HepG2 (cell line): ENCODE data around the gene SLC1A5. TPM values are rescaled to one million over a fixed set of nuclear protein-coding genes. Genes with fewer than 3 reads are reported as not detected.

ENCODE experiments used
- ARNT2 ChIP-seq: sonication (generic); formaldehyde crosslinking; IDR thresholded peaks from 2 replicates; pipeline ENCODE4 v1.8.0; 2022; ENCODE audit warnings: mild to moderate bottlenecking, low read depth, missing genetic modification reagents, moderate library complexity
- GABPA ChIP-seq, 2 experiments: IDR thresholded peaks; 2 replicates each; pipeline ENCODE4 v1.6.1; 2011 to 2016; ENCODE audit warnings: low read depth in 2 of 2, low read length in 1 of 2, missing biosample characterization in 1 of 2, missing genetic modification characterization in 1 of 2
- MAZ ChIP-seq, 2 experiments: sonication (generic) in 1 of 2; formaldehyde crosslinking in 1 of 2; IDR thresholded peaks; 2 replicates each; pipeline versions ENCODE4 v1.5.0 to v1.6.1; 2012 to 2020; ENCODE audit warnings: low read depth in 2 of 2, mild to moderate bottlenecking in 2 of 2, borderline replicate concordance in 1 of 2, improper control_type of control experiment in 1 of 2, low read length in 1 of 2, missing genetic modification reagents in 1 of 2, moderate library complexity in 1 of 2
- MEIS2 ChIP-seq: sonication (generic); formaldehyde crosslinking; IDR thresholded peaks from 2 replicates; pipeline ENCODE4 v1.9.0; 2021; ENCODE audit warnings: mild to moderate bottlenecking, missing genetic modification reagents
- MIXL1 ChIP-seq: IDR thresholded peaks from 2 replicates; pipeline ENCODE4 v1.6.1; 2016
- ZNF256 ChIP-seq: sonication (generic); formaldehyde crosslinking; conservative IDR thresholded peaks from 2 replicates; pipeline ENCODE4 v1.4.0; 2020; ENCODE audit warnings: missing genetic modification reagents
- ZNF558 ChIP-seq: sonication (generic); formaldehyde crosslinking; IDR thresholded peaks from 2 replicates; pipeline ENCODE4 v1.9.0; 2022; ENCODE audit warnings: mild to moderate bottlenecking, missing genetic modification reagents, borderline replicate concordance
- ZNF562 ChIP-seq: sonication (generic); formaldehyde crosslinking; IDR thresholded peaks from 2 replicates; pipeline ENCODE4 v1.8.0; 2022; ENCODE audit warnings: missing genetic modification reagents, borderline replicate concordance
- ZNF598 ChIP-seq: sonication (generic); formaldehyde crosslinking; IDR thresholded peaks from 2 replicates; pipeline ENCODE4 v1.5.1; 2020; ENCODE audit warnings: mild to moderate bottlenecking, missing genetic modification reagents, borderline replicate concordance
- ZNF619 ChIP-seq: sonication (generic); formaldehyde crosslinking; IDR thresholded peaks from 2 replicates; pipeline ENCODE4 v1.4.0; 2020; ENCODE audit warnings: mild to moderate bottlenecking, missing genetic modification reagents
- polyA plus RNA-seq, 8 experiments: library from polyadenylated mRNA; depleted of rRNA in 3 of 8; stranded (reverse) in 7 of 8; unstranded in 1 of 8; fragments of >200 nt; fragmentation: Illumina TruSeq in 4 of 8; extraction: Trizol in 4 of 8; gene quantifications; 2 replicates each; pipeline versions ENCODE4 v1.2.1 to v1.2.3, GENCODE V29; 2011 to 2016; ENCODE audit warnings: low read depth in 4 of 8, missing spikeins in 1 of 8, mixed read lengths in 1 of 8; ENCODE audit not compliant: insufficient read depth in 1 of 8
- total RNA-seq, 5 experiments: library from RNA; depleted of rRNA; stranded (reverse); fragments of >200 nt; fragmentation: Illumina TruSeq; extraction: Trizol; gene quantifications; 2 replicates each; pipeline ENCODE4 v1.2.3, GENCODE V29; 2016; ENCODE audit warnings: low read depth in 1 of 5
- TF ChIP-seq, protein P1 (sequence below): sonication (generic); formaldehyde crosslinking; IDR thresholded peaks from 2 replicates; pipeline ENCODE4 v1.5.0; 2020; ENCODE audit warnings: mild to moderate bottlenecking, missing genetic modification reagents, borderline replicate concordance
- TF ChIP-seq, protein P2 (sequence below): sonication (generic); formaldehyde crosslinking; IDR thresholded peaks from 2 replicates; pipeline ENCODE4 v1.4.0; 2020; ENCODE audit warnings: missing genetic modification reagents
- TF ChIP-seq, protein P3 (sequence below): sonication (generic); formaldehyde crosslinking; IDR thresholded peaks from 2 replicates; pipeline ENCODE4 v1.9.0; 2021; ENCODE audit warnings: mild to moderate bottlenecking, missing genetic modification reagents

Gene SLC1A5
- total and polyA plus RNA-seq, 2 of the 13 experiments (the other 11 are each of a cell fraction or from before 2014, with no cell fraction given): 120 to 159 TPM

DNA sequence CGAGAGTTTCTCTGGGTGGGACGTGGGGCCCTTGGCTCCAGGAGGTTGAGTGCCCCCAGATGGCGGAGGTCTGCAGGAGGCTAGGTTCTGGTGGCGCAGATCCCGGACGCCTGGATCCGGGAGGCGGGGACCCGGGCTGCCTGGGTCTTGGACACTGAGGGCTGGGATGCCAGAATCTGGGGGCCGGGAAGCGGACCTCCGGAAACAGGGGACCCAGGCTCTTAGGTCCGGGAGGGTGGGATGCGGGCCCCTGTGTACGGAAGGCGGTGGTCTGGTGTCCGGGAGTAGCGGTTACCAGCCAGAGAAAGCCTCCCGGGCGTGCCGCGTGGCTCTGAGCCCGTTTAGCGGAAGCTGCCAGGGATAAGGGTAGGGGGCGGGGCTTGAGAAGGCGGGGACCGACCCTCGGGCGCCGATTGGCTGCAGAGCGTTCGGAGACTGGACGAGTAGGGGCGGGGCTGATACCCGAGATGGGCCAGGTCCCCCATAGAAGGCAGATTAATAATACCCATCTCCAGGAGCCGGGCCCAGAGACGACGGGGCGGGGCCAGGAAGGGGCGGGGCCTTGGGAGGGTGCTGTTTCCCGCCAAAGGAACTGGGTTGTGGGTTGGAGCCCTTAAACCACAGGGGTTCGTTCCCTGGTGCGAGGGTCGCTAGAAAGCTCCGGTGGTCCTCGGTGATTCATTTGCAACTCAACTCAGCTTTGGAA is at the start of gene SLC1A5 (continued):
- TF ChIP-seq GABPA (IDR thresholded peaks at IDR 0.05; ENCODE audit: low read depth, low read length) (peak; percentile 25; the same call in 1 of the 2 replicates), GABPA (CRISPR knock-in tag; IDR thresholded peaks at IDR 0.05; ENCODE audit: low read depth) (peak; percentile 74), MIXL1 (CRISPR knock-in tag) (peak; percentile 79; the same call in 1 of the 2 replicates), ZNF256 (CRISPR knock-in tag) (no peak), ZNF558 (CRISPR knock-in tag) (no peak), ZNF598 (CRISPR knock-in tag) (no peak), ARNT2 (CRISPR knock-in tag) (no peak; the same call in 1 of the 2 replicates), MAZ (IDR thresholded peaks at IDR 0.05; ENCODE audit: borderline replicate concordance, low read depth, low read length) (no peak; the same call in 1 of the 2 replicates), MAZ (CRISPR knock-in tag; IDR thresholded peaks at IDR 0.05; ENCODE audit: low read depth) (peak; percentile 64; the same call in 1 of the 2 replicates), ZNF562 (no peak), ZNF619 (CRISPR knock-in tag) (no peak), MEIS2 (CRISPR knock-in tag) (0 out of 2 replicates have a peak, but pooled peaks have one; percentile 56)
- TF ChIP-seq, protein P1, sequence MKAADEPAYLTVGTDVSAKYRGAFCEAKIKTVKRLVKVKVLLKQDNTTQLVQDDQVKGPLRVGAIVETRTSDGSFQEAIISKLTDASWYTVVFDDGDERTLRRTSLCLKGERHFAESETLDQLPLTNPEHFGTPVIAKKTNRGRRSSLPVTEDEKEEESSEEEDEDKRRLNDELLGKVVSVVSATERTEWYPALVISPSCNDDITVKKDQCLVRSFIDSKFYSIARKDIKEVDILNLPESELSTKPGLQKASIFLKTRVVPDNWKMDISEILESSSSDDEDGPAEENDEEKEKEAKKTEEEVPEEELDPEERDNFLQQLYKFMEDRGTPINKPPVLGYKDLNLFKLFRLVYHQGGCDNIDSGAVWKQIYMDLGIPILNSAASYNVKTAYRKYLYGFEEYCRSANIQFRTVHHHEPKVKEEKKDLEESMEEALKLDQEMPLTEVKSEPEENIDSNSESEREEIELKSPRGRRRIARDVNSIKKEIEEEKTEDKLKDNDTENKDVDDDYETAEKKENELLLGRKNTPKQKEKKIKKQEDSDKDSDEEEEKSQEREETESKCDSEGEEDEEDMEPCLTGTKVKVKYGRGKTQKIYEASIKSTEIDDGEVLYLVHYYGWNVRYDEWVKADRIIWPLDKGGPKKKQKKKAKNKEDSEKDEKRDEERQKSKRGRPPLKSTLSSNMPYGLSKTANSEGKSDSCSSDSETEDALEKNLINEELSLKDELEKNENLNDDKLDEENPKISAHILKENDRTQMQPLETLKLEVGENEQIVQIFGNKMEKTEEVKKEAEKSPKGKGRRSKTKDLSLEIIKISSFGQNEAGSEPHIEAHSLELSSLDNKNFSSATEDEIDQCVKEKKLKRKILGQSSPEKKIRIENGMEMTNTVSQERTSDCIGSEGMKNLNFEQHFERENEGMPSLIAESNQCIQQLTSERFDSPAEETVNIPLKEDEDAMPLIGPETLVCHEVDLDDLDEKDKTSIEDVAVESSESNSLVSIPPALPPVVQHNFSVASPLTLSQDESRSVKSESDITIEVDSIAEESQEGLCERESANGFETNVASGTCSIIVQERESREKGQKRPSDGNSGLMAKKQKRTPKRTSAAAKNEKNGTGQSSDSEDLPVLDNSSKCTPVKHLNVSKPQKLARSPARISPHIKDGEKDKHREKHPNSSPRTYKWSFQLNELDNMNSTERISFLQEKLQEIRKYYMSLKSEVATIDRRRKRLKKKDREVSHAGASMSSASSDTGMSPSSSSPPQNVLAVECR: peak; percentile 88
- TF ChIP-seq, protein P2, sequence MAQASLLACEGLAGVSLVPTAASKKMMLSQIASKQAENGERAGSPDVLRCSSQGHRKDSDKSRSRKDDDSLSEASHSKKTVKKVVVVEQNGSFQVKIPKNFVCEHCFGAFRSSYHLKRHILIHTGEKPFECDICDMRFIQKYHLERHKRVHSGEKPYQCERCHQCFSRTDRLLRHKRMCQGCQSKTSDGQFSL (CRISPR knock-in tag): 0 out of 2 replicates have a peak, but pooled peaks have one; percentile 35
- TF ChIP-seq, protein P3, sequence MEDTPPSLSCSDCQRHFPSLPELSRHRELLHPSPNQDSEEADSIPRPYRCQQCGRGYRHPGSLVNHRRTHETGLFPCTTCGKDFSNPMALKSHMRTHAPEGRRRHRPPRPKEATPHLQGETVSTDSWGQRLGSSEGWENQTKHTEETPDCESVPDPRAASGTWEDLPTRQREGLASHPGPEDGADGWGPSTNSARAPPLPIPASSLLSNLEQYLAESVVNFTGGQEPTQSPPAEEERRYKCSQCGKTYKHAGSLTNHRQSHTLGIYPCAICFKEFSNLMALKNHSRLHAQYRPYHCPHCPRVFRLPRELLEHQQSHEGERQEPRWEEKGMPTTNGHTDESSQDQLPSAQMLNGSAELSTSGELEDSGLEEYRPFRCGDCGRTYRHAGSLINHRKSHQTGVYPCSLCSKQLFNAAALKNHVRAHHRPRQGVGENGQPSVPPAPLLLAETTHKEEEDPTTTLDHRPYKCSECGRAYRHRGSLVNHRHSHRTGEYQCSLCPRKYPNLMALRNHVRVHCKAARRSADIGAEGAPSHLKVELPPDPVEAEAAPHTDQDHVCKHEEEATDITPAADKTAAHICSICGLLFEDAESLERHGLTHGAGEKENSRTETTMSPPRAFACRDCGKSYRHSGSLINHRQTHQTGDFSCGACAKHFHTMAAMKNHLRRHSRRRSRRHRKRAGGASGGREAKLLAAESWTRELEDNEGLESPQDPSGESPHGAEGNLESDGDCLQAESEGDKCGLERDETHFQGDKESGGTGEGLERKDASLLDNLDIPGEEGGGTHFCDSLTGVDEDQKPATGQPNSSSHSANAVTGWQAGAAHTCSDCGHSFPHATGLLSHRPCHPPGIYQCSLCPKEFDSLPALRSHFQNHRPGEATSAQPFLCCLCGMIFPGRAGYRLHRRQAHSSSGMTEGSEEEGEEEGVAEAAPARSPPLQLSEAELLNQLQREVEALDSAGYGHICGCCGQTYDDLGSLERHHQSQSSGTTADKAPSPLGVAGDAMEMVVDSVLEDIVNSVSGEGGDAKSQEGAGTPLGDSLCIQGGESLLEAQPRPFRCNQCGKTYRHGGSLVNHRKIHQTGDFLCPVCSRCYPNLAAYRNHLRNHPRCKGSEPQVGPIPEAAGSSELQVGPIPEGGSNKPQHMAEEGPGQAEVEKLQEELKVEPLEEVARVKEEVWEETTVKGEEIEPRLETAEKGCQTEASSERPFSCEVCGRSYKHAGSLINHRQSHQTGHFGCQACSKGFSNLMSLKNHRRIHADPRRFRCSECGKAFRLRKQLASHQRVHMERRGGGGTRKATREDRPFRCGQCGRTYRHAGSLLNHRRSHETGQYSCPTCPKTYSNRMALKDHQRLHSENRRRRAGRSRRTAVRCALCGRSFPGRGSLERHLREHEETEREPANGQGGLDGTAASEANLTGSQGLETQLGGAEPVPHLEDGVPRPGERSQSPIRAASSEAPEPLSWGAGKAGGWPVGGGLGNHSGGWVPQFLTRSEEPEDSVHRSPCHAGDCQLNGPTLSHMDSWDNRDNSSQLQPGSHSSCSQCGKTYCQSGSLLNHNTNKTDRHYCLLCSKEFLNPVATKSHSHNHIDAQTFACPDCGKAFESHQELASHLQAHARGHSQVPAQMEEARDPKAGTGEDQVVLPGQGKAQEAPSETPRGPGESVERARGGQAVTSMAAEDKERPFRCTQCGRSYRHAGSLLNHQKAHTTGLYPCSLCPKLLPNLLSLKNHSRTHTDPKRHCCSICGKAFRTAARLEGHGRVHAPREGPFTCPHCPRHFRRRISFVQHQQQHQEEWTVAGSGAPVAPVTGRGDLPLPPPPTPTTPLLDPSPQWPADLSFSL (CRISPR knock-in tag): no peak
